HG02588 (cell line): ENCODE data around the gene ILK.
A peak's percentile ranks its signal among the peaks of the same experiment; 100 is the strongest.

Experiments
- ATAC-seq: cut with Tn5 transposase; IDR thresholded peaks from one replicate; pipeline ENCODE4 v1.9.1; 2021; ENCODE audit warnings: mild to moderate bottlenecking, moderate library complexity; ENCODE audit not compliant: unreplicated experiment

ILK gene

GRCh38 chr11:6603287-6604080, at the start of gene ILK, which contains the start of gene RRP8:
Gene ILK, plus strand, starts transcription at chr11:6603774. Its CDS starts 498 bp downstream, at chr11:6604272.
Gene RRP8, minus strand, starts transcription at chr11:6603616. Its CDS starts 114 bp downstream, at chr11:6603502.
- peak; percentile 77 for ATAC-seq

GRCh38 chr11:6554828-6555706, 48.5 kb upstream of the ILK start:
- ATAC-seq: no peak

- no peak for ATAC-seq
These were observed 47.2 kb upstream of the ILK start for GRCh38 chr11:6556139-6556949.

GRCh38 chr11:6557063-6557462, 46.5 kb upstream of the ILK start:
- no peak for ATAC-seq

GRCh38 chr11:6557761-6558674, 45.6 kb upstream of the ILK start:
- no peak for ATAC-seq

GRCh38 chr11:6559369-6559768, 44.2 kb upstream of the ILK start:
- ATAC-seq: no peak

- no peak for ATAC-seq
These were observed 42.3 kb upstream of the ILK start for GRCh38 chr11:6561288-6561687.

- ATAC-seq: no peak
These were observed 40.4 kb upstream of the ILK start for GRCh38 chr11:6563121-6563619.

- ATAC-seq: no peak
These were observed 39.9 kb upstream of the ILK start for GRCh38 chr11:6563667-6564066.

- ATAC-seq: no peak
These were observed 38.2 kb upstream of the ILK start for GRCh38 chr11:6565325-6565724.

- ATAC-seq: no peak
These were observed 37.4 kb upstream of the ILK start for GRCh38 chr11:6565988-6566703.

GRCh38 chr11:6566704-6567370, 36.7 kb upstream of the ILK start:
- ATAC-seq: no peak

- ATAC-seq: no peak
These were observed 36.2 kb upstream of the ILK start for GRCh38 chr11:6567371-6567745.

GRCh38 chr11:6568191-6568918, 35.2 kb upstream of the ILK start:
- ATAC-seq: no peak

GRCh38 chr11:6569706-6570105, 33.9 kb upstream of the ILK start:
- no peak for ATAC-seq

GRCh38 chr11:6570691-6571427, 32.7 kb upstream of the ILK start:
- no peak for ATAC-seq

GRCh38 chr11:6571434-6572008, 32.1 kb upstream of the ILK start:
- no peak for ATAC-seq
